ENCODE measurements around the gene CROCC2.

The CROCC2 gene

GRCh38 chr2:240930096-240930630 lies 24.0 kb downstream of the CROCC2 start:
- no peak overlapping the region for H3K4me3 ChIP-seq (replicated peaks; ENCODE audit: low read depth, low read length)
- no peak for DNase-seq (ENCODE audit: extremely low read depth, low read depth)
- TF ChIP-seq CTCF (IDR thresholded peaks at IDR 0.05; ENCODE audit: low read depth, low read length, missing control alignments): no peak

- DNase-seq (ENCODE audit: extremely low read depth, low read depth): no peak
- H3K4me3 ChIP-seq (replicated peaks; ENCODE audit: low read depth, low read length): no peak overlapping the region
- TF ChIP-seq CTCF (IDR thresholded peaks at IDR 0.05; ENCODE audit: low read depth, low read length, missing control alignments): no peak
These were observed 24.6 kb downstream of the CROCC2 start for GRCh38 chr2:240930631-240931318.

- H3K4me3 ChIP-seq (replicated peaks; ENCODE audit: low read depth, low read length): no peak overlapping the region
- DNase-seq (ENCODE audit: extremely low read depth, low read depth): no peak
- TF ChIP-seq CTCF (IDR thresholded peaks at IDR 0.05; ENCODE audit: low read depth, low read length, missing control alignments): no peak
These were observed 25.3 kb downstream of the CROCC2 start for GRCh38 chr2:240931319-240931949.

GRCh38 chr2:240932001-240932723 lies 26.0 kb downstream of the CROCC2 start:
- DNase-seq (ENCODE audit: extremely low read depth, low read depth): no peak
- H3K4me3 ChIP-seq (replicated peaks; ENCODE audit: low read depth, low read length): no peak overlapping the region
- TF ChIP-seq CTCF (IDR thresholded peaks at IDR 0.05; ENCODE audit: low read depth, low read length, missing control alignments): no peak

- no peak overlapping the region for H3K4me3 ChIP-seq (replicated peaks; ENCODE audit: low read depth, low read length)
- no peak for TF ChIP-seq CTCF (IDR thresholded peaks at IDR 0.05; ENCODE audit: low read depth, low read length, missing control alignments)
- no peak for DNase-seq (ENCODE audit: extremely low read depth, low read depth)
These were observed 26.6 kb downstream of the CROCC2 start for GRCh38 chr2:240932724-240933047.

- TF ChIP-seq CTCF (IDR thresholded peaks at IDR 0.05; ENCODE audit: low read depth, low read length, missing control alignments): no peak
- no peak overlapping the region for H3K4me3 ChIP-seq (replicated peaks; ENCODE audit: low read depth, low read length)
- DNase-seq (ENCODE audit: extremely low read depth, low read depth): no peak
These were observed 27.2 kb downstream of the CROCC2 start for GRCh38 chr2:240933048-240933965.
